Measurements from ENCODE around the gene UBE2J2. TPM values are rescaled to one million over a fixed set of nuclear protein-coding genes. Genes with fewer than 3 reads are reported as not detected.

Gene UBE2J2
- total RNA-seq, 1 donor from 2014 or later, result 25.2 TPM

GRCh38 chr1:1262758-1263157 lies 10.9 kb downstream of the UBE2J2 start:
- DNase-seq (ENCODE audit: low spot score in 2 of 2), result no peak
- Histone ChIP-seq H3K4me3 (no peak overlapping the region), H3K36me3 (peaks cover 57 to 92% of the 10 kb centered on the region in 2 donors), H3K27me3 (no peaks in the 10 kb centered on the region), H3K27ac (no peak overlapping the region), H3K9me3 (no peaks in the 10 kb centered on the region), H3K4me1 (no peaks in the 10 kb centered on the region)
- no peak for TF ChIP-seq CTCF (IDR thresholded peaks at IDR 0.05)
- intact Hi-C loops (cut with DNase I), result no loop called here

- TF ChIP-seq CTCF (IDR thresholded peaks at IDR 0.05), result no peak
- no peaks in the 10 kb centered on the region for H3K4me1 ChIP-seq
- no peak overlapping the region for H3K4me3 ChIP-seq
- no peak overlapping the region for H3K27ac ChIP-seq
- no peaks in the 10 kb centered on the region for H3K9me3 ChIP-seq
- H3K27me3 ChIP-seq, result no peaks in the 10 kb centered on the region
- peaks cover 54 to 91% of the 10 kb centered on the region in 2 donors for H3K36me3 ChIP-seq
- intact Hi-C loops (cut with DNase I), result no loop called here
- DNase-seq (ENCODE audit: low spot score in 2 of 2), result no peak
Measured at GRCh38 chr1:1262071-1262470, 11.6 kb downstream of the UBE2J2 start.

- intact Hi-C loops (cut with DNase I), result no loop called here
- DNase-seq (ENCODE audit: low spot score in 2 of 2), result no peak
- H3K4me1 ChIP-seq, result no peaks in the 10 kb centered on the region
- H3K36me3 ChIP-seq, result peaks cover 63 to 90% of the 10 kb centered on the region in 2 donors
- H3K4me3 ChIP-seq, result no peak overlapping the region
- H3K27ac ChIP-seq, result no peak overlapping the region
- no peaks in the 10 kb centered on the region for H3K9me3 ChIP-seq
- no peaks in the 10 kb centered on the region for H3K27me3 ChIP-seq
- TF ChIP-seq CTCF (IDR thresholded peaks at IDR 0.05), result no peak
Measured at GRCh38 chr1:1260843-1261560, 12.7 kb downstream of the UBE2J2 start.

- Histone ChIP-seq H3K27me3 (no peaks in the 10 kb centered on the region), H3K9me3 (no peaks in the 10 kb centered on the region), H3K27ac (no peak overlapping the region), H3K36me3 (peaks cover 65 to 92% of the 10 kb centered on the region in 2 donors), H3K4me1 (no peaks in the 10 kb centered on the region), H3K4me3 (no peak overlapping the region)
- intact Hi-C loops (cut with DNase I), result no loop called here
- TF ChIP-seq CTCF (IDR thresholded peaks at IDR 0.05), result no peak
- DNase-seq (ENCODE audit: low spot score in 2 of 2), result no peak
Measured at GRCh38 chr1:1259951-1260600, 13.6 kb downstream of the UBE2J2 start.

- no peak for DNase-seq (ENCODE audit: low spot score in 2 of 2)
- no peaks in the 10 kb centered on the region for H3K9me3 ChIP-seq
- H3K4me3 ChIP-seq, result no peak overlapping the region
- H3K27me3 ChIP-seq, result no peaks in the 10 kb centered on the region
- no peaks in the 10 kb centered on the region for H3K4me1 ChIP-seq
- peaks cover 69 to 92% of the 10 kb centered on the region in 2 donors for H3K36me3 ChIP-seq
- H3K27ac ChIP-seq, result no peak overlapping the region
- intact Hi-C loops (cut with DNase I), result no loop called here
- TF ChIP-seq CTCF (IDR thresholded peaks at IDR 0.05), result no peak
Measured at GRCh38 chr1:1259540-1259939, 14.1 kb downstream of the UBE2J2 start.
